ENCODE measurements around the gene NODAL.
A peak's percentile ranks its signal among the peaks of the same experiment; 100 is the strongest.

Gene NODAL

DNA sequence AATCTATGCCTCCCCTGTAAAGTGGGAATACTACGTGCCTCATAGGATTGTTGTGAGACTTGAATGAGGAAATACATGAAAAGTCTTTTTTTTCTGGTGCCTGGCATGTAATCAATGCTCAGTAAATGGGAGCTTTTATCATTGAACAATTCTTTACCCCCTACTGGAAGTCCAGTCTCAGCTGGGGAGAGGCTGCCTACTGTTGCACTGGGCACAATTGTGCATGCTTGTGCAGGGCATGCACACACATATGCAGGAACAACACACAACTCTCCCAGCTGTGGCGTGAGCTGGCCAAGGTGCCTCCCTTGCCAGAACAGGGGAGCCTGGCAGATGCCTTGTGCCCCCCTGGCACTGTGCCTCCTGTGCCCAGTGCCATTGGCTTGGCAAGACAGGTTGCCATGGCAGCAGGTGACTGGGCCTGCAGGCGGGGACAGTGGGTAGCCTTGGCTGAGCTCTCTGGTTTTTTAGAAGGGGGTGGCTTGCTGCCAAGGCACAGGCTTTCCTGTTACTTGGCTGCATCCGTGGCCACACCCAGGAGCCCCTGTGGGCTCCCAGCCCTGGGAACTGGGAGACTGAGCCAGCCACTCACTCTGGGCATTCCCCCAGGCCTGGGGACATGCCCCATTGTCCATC is 21.0 kb upstream of the NODAL start:
- Histone ChIP-seq H3F3A (ENCODE audit: insufficient read depth, low read length) (no peaks in the 10 kb centered on the region), H3K9me3 (replicated peaks; ENCODE audit: insufficient read depth, low read length) (no peaks in the 10 kb centered on the region), H4K20me1 (ENCODE audit: insufficient read depth, low read length) (no peaks in the 10 kb centered on the region), H3K36me3 (replicated peaks; ENCODE audit: insufficient read depth, low read length) (no peaks in the 10 kb centered on the region), H3K4me3 (ENCODE audit: low read length) (no peak overlapping the region), H2AFZ (ENCODE audit: low read length) (no peak overlapping the region), H3K9ac (ENCODE audit: low read length) (no peak overlapping the region), H3K4me2 (ENCODE audit: low read depth, low read length) (no peak overlapping the region), H3K27ac (ENCODE audit: low read length) (no peak overlapping the region), H3K9me2 (replicated peaks; ENCODE audit: insufficient read depth, low read length) (no peaks in the 10 kb centered on the region), H3K79me2 (ENCODE audit: low read length) (no peaks in the 10 kb centered on the region), H3K27me3 (replicated peaks; ENCODE audit: insufficient read depth, low read length) (no peaks in the 10 kb centered on the region), H3K4me1 (ENCODE audit: low read length) (peaks cover 3% of the 10 kb centered on the region; the same call in 1 of the 2 replicates)
- DNase-seq, result no peak
- TF ChIP-seq EZH2phosphoT487 (IDR thresholded peaks at IDR 0.05; ENCODE audit: low read length) (no peak), CTCF (IDR thresholded peaks at IDR 0.05; ENCODE audit: low read length) (no peak), EZH2 (optimal IDR thresholded peaks at IDR 0.05; ENCODE audit: low read depth, low read length) (no peak)

- no peaks in the 10 kb centered on the region for H3F3A ChIP-seq (ENCODE audit: insufficient read depth, low read length)
- peak; percentile 58 for DNase-seq
- H3K9ac ChIP-seq (ENCODE audit: low read length), result no peak overlapping the region
- no peak overlapping the region for H2AFZ ChIP-seq (ENCODE audit: low read length)
- no peaks in the 10 kb centered on the region for H3K9me2 ChIP-seq (replicated peaks; ENCODE audit: insufficient read depth, low read length)
- no peak overlapping the region for H3K27ac ChIP-seq (ENCODE audit: low read length)
- no peaks in the 10 kb centered on the region for H3K9me3 ChIP-seq (replicated peaks; ENCODE audit: insufficient read depth, low read length)
- no peaks in the 10 kb centered on the region for H3K36me3 ChIP-seq (replicated peaks; ENCODE audit: insufficient read depth, low read length)
- H3K4me2 ChIP-seq (ENCODE audit: low read depth, low read length), result no peak overlapping the region
- H3K4me3 ChIP-seq (ENCODE audit: low read length), result no peak overlapping the region
- no peaks in the 10 kb centered on the region for H3K79me2 ChIP-seq (ENCODE audit: low read length)
- H4K20me1 ChIP-seq (ENCODE audit: insufficient read depth, low read length), result no peaks in the 10 kb centered on the region
- H3K27me3 ChIP-seq (replicated peaks; ENCODE audit: insufficient read depth, low read length), result no peaks in the 10 kb centered on the region
- TF ChIP-seq CTCF (IDR thresholded peaks at IDR 0.05; ENCODE audit: low read length) (peak; percentile 87), EZH2 (optimal IDR thresholded peaks at IDR 0.05; ENCODE audit: low read depth, low read length) (no peak)
- H3K4me1 ChIP-seq (ENCODE audit: low read length), result peaks cover 3% of the 10 kb centered on the region; the same call in 1 of the 2 replicates
Observed at GRCh38 chr10:70461397-70462348, 20.2 kb upstream of the NODAL start.

GRCh38 chr10:70459774-70460490 is 18.5 kb upstream of the NODAL start:
- H3F3A ChIP-seq (ENCODE audit: insufficient read depth, low read length), result no peaks in the 10 kb centered on the region
- H3K36me3 ChIP-seq (replicated peaks; ENCODE audit: insufficient read depth, low read length), result no peaks in the 10 kb centered on the region
- H3K4me2 ChIP-seq (ENCODE audit: low read depth, low read length), result no peak overlapping the region
- no peak for TF ChIP-seq CTCF (IDR thresholded peaks at IDR 0.05; ENCODE audit: low read length)
- no peak for TF ChIP-seq EZH2 (optimal IDR thresholded peaks at IDR 0.05; ENCODE audit: low read depth, low read length)
- no peak for TF ChIP-seq EZH2phosphoT487 (IDR thresholded peaks at IDR 0.05; ENCODE audit: low read length)
- no peaks in the 10 kb centered on the region for H3K27me3 ChIP-seq (replicated peaks; ENCODE audit: insufficient read depth, low read length)
- H3K9me3 ChIP-seq (replicated peaks; ENCODE audit: insufficient read depth, low read length), result no peaks in the 10 kb centered on the region
- no peaks in the 10 kb centered on the region for H4K20me1 ChIP-seq (ENCODE audit: insufficient read depth, low read length)
- no peak for DNase-seq
- no peak overlapping the region for H2AFZ ChIP-seq (ENCODE audit: low read length)
- no peaks in the 10 kb centered on the region for H3K9me2 ChIP-seq (replicated peaks; ENCODE audit: insufficient read depth, low read length)
- H3K4me1 ChIP-seq (ENCODE audit: low read length), result peaks cover 3% of the 10 kb centered on the region; the same call in 1 of the 2 replicates
- H3K79me2 ChIP-seq (ENCODE audit: low read length), result no peaks in the 10 kb centered on the region
- no peak overlapping the region for H3K9ac ChIP-seq (ENCODE audit: low read length)
- H3K27ac ChIP-seq (ENCODE audit: low read length), result no peak overlapping the region
- H3K4me3 ChIP-seq (ENCODE audit: low read length), result no peak overlapping the region

Data from MM.1S (cell line).